HPDE6-E6E7 (cell line): ENCODE measurements around the gene CFAP44.
"Not testable (repeated sequence)": the region's sequence is repeated elsewhere in the genome, so short reads cannot be mapped to it uniquely, and the experiment has no call there.

Source experiments
- DNase-seq: peaks from one replicate; pipeline ENCODE4 v3.0.0; 2011; ENCODE audit warnings: missing footprints; ENCODE audit errors: extremely low spot score

CFAP44 gene, protein sequence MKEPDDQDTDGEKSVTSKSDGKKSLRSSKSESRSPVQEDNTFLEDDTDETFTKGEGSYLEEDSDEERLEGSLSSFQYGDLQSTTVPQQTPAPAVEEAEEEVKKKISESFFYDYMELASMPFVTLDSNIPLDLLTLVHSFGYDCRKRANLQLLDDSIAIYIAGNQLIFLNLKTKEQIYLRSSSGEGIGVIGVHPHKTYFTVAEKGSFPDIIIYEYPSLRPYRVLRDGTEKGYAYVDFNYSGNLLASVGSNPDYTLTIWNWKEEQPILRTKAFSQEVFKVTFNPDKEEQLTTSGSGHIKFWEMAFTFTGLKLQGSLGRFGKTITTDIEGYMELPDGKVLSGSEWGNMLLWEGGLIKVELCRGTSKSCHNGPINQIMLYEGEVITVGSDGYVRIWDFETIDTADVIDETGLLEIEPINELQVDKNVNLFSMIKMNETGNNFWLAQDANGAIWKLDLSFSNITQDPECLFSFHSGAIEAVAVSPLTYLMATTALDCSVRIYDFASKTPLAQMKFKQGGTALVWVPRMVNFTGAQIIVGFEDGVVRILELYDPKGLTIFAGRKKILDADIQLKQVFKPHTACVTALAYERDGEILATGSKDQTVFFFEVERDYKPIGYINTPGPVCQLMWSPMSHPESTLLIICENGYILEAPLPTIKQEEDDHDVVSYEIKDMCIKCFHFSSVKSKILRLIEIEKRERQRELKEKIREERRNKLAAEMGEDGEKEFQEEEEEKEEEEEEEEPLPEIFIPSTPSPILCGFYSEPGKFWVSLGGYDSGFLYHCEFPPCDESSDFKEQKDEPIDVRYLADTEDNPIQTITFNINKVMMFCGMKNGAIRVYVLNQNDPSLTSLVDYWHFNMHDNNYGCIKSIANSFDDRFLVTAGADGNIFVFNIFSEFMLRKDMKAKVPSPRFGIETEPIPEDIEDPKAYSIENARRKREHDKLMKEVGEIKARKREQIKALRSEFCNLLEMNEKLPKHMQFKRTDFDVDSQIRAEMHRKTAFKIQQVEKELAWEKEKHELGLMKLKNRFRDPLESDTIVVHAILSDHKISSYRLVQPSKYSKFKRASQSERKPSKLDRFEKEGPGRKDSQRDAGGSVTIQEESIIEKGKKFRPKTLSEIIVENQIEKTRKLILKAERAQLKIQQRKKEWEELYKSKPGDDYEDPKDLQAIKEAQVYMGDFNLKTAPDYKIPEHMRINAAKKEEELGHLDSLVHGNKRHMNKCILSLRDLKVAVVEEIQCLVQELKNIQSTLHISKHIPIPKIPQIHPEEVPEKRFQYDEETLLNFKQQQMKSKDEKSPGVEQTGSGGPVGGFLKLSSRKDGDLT (N-terminal part only)

GRCh38 chr3:113441051-113441770, at the start of gene CFAP44:
CFAP44 (minus strand) TSS chr3:113441493; CDS start chr3:113433664, 7,829 bp downstream.
- no peak for DNase-seq

GRCh38 chr3:113485161-113485609, 43.9 kb upstream of the CFAP44 start:
- DNase-seq: no peak

DNA sequence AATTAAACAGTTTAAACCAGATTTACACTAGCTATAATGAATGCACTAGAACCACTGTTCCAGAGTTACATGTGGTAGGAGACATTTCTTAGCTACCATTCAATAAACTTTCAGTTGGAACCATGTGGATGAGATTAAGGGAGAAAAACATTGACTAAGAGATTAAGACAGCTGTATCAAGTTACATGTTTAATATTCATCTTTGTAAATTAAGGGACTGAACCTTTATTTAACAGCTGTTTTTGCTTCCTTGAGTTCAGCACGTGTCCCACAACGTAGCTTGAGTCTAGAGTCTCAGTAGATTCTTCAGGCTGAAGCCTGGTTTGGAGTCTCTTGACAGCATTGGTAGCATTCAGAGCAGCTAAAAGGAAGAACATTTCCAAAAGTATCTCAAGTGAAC, 27.2 kb upstream of the CFAP44 start:
- no peak for DNase-seq

GRCh38 chr3:113461488-113461887, 20.2 kb upstream of the CFAP44 start:
- DNase-seq: no peak

DNA sequence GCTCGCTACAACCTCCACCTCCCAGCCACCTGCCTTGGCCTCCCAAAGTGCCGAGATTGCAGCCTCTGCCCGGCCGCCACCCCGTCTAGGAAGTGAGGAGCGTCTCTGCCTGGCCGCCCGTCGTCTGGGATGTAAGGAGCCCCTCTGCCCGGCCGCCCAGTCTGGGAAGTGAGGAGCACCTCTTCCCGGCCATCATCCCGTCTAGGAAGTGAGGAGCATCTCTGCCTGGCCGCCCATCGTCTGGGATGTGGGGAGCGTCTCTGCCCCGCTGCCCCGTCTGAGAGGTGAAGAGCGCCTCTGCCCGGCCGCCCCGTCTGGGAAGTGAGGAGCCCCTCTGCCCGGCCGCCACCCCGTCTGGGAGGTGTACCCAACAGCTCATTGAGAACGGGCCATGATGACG, 17.3 kb upstream of the CFAP44 start:
- DNase-seq: not testable (repeated sequence)

- no peak for DNase-seq
Observed at GRCh38 chr3:113455446-113455845, 14.2 kb upstream of the CFAP44 start.

DNA sequence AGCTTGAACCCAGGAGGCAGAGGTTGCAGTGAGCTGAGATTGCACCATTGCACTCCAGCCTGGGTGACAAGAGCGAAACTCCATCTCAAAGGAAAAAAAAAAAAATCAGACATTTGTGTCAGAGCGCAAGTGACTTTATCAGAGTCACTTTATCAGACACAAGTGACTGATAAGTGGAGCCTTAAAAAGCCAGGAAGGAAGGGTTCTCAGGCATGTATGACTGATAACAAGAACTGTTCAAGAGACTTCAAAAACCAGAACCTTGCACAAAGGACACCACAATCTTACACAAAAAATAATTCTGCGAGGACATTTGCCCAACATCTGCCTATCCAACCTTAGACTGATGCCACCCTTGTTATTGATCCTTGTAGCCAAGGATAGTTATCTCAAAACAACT, 13.3 kb upstream of the CFAP44 start:
- no peak for DNase-seq

- no peak for DNase-seq
Observed at GRCh38 chr3:113454057-113454456, 12.8 kb upstream of the CFAP44 start.

DNA sequence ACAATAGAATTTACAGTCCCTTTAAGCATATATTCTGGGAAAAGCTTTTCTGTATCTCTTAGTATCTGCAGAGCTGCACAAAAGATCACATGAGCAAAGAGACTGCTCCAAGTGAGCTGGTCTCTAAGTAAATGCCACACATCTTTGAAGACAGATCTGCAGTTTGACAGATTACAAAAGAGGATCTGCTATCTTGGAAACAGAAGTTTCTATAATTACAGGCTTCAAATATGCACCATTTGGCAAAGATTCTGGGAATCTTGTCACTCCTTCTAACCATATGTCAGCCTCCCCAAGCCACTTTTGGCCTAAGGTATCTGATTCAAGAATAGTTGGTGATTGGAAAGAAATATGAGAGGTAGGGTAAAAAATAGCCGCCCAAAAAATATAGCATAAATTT, 9.6 kb upstream of the CFAP44 start:
- no peak for DNase-seq

GRCh38 chr3:113439606-113440005, 1.7 kb downstream of the CFAP44 start:
- no peak for DNase-seq

GRCh38 chr3:113438224-113438623, 3.1 kb downstream of the CFAP44 start:
- DNase-seq: no peak

GRCh38 chr3:113437411-113437810, 3.9 kb downstream of the CFAP44 start:
- DNase-seq: no peak

DNA sequence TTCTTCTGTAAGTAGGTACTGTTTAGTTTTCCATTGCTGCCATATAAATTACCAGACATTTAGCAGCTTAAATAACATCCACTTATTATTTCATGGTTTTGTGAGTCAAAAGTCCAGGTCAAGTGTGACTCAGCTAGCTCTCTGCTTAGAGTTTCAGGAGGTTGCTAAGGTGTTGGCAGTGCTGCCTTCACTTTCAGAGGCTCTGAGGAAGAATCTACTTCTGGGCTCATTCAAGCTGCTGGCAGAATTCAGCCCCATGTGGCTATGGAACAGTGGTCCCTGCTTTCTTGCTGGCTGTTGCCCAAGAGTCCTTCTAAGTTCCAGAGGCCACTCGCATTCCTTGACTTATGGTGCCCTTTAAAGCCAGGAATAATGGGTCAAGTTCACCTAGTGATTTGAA, 4.5 kb downstream of the CFAP44 start:
- peak; percentile 33 for DNase-seq

GRCh38 chr3:113431811-113432210, 9.5 kb downstream of the CFAP44 start:
- no peak for DNase-seq

- no peak for DNase-seq
Observed at GRCh38 chr3:113428581-113428980, 12.7 kb downstream of the CFAP44 start.

DNA sequence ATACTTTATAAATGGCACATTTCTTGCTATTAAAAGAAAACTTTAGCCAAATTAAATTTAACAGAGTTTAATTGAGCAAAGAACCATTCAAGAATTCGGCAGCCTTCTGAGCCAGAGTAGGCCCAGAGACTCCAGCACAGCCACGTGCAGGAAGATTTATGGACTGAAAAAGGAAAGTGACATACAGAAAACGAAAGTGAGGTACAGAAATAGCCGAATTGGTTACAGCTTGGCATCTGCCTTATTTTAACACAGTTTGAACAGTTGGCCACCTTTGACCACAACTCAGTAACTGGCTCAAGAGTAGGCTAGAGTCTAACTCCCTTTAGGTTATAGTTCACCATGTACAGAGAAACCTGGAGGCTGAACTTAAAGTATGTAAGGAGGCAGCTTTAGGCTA, 17.6 kb downstream of the CFAP44 start:
- DNase-seq: no peak

- DNase-seq: no peak
Observed at GRCh38 chr3:113421082-113421481, 20.2 kb downstream of the CFAP44 start.

DNA sequence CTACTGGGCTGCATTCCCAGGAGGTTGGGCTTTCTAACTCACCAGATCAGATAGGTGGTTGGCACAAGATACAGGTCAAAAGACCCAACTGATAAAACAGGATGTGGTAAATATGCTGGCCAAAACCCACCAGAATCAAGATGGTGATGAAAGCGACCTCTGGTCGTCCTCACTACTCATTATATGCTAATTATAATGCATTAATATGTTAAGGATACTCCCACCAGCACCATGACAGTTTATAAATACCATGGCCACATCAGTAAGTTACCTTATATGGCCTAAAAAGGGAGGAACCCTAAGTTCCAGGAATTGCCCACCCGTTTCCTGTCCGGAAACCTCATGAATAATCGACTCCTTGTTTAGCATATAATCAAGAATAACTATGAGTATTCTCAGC, 31.6 kb downstream of the CFAP44 start:
- DNase-seq: no peak

DNA sequence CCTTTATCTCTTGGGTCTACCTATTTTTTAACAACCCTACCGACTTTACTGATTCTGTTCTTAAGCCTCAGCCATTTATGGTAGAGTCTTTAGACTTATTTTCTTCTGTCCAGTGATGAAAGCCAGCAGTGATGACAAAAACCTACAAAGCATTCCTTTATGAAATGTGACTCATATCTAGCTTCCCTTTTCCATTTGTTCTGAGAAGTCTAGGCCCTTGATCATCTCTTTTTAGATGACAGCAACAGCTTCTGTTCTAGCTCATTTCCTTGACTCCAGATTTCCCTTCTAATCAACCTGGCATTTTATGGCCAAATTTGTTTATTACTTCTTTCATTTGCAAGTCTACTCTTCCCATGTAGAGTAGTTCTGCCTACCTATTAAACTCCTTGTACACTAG, 36.1 kb downstream of the CFAP44 start:
- no peak for DNase-seq

DNA sequence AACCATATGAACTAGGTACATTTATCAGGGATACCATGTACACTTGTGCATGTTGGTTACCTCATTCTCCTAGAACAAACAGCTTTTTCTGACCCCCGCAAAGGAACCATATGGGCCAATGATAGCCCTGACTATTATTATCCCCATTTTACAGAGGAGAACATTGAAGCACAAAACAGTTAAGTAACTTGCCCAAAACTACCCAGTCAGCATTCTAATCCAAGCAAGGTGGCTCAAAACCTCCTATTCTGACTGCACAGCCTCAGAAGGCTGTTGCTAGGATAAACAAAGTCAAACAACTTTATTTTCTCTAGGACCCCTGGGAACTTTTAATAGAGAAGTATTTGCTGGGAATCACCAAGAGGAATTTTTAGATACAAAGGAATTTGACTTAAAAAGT, 36.7 kb downstream of the CFAP44 start:
- DNase-seq: no peak
